RPMI7951 (cell line): ENCODE results near the gene RGS9. TPM values are rescaled to one million over a fixed set of nuclear protein-coding genes. Genes with fewer than 3 reads are reported as not detected.
"Not testable (repeated sequence)": the region's sequence is repeated elsewhere in the genome, so short reads cannot be mapped to it uniquely, and the experiment has no call there.

Experiments
- DNase-seq: peaks from one replicate; pipeline ENCODE4 v3.0.0-alpha.2; 2012; ENCODE audit warnings: low read depth
- total RNA-seq: library from RNA; depleted of rRNA; stranded (reverse); fragments of >200 nt; shearing (Covaris generic); gene quantifications from 2 replicates; pipeline ENCODE4 v1.2.3, GENCODE V29; 2014

RGS9 gene
- total RNA-seq, 1 experiment from 2014 or later: 4.7 TPM

GRCh38 chr17:65156185-65156834 lies 19.1 kb downstream of the RGS9 start:
- DNase-seq: no peak

- DNase-seq: no peak
These were observed 19.8 kb downstream of the RGS9 start for GRCh38 chr17:65156835-65157565.

DNA sequence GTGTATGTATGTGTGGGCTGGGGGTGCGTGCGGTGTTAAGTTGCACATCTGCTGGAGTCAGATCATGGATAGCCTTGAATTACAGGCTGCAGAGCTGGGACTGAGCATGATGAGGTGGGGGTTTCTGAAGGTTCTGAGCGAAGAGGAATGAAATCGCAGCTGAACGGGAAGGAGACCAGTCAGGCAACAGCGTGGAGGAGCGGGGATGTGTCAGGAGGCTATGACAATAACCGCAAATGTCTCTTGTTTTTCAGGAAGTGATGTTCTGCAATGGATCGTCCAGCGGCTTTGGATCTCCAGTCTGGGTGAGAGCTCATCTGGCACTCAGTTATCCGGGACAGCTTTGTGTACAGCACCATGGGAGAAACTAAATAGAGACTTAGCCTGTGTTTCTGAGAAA lies 20.9 kb downstream of the RGS9 start:
- DNase-seq: no peak

DNA sequence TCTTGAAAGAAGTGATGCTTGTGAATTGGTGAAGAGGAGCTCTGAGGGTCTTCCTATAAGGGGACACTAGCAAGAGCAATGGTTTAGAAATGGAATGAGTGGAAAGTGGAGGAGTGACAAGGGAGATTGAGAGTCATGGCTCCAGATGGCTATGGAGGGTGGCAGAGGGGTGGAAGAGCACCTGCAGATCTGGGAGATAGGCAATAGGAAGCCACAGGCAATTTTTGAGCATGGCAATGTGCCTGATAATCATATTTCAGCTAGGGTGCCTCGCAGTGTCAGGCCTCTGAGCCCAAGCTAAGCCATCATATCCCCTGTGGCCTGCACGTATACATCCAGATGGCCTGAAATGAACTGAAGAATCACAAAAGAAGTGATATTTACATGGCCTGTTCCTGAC lies 21.5 kb downstream of the RGS9 start:
- DNase-seq: no peak

- no peak for DNase-seq
These were observed 23.3 kb downstream of the RGS9 start for GRCh38 chr17:65160516-65160915.

DNA sequence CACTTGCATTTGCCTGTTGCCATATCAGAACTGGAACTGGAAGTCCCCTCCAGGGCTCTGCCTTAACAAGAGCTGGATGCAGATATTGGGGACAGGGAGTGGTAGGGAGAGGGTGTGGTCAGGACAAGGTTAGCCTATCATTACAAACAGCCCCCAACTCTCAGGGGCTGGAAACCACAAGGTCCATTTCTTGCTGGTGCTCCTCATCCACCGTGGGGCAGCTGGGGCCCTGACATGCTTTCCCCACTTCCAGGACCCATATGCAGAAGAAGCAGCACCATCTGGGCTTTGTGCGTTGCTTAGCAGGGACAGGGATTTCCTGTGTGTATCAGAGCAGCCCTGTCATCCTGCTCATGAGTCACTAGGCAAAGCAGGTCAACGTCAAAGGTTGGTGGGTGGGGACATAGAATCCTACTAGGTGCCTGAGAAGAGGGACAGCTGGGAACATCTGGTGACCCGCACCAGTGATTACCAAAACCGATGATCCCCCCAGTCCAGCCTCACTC lies 26.9 kb downstream of the RGS9 start:
- DNase-seq: peak; percentile 61

DNA sequence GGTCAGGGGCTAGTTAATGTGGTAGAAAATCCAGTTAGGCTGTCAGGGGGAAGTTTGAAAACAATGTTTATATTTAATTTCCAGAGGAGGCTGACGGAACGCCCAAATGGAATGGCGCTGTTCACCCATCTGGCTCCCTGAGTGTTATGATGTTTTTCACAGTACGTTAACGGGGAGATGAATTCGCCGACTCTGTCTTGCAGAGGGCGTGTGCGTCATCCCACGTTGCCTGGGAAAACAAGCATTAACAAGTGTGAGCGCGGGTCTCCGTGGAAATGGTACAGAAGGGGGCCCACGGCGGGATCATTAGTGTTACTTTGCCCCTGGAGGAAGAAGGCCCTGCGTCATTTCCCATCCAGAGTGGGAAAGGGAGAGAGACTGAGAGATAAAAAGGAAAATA lies 29.6 kb downstream of the RGS9 start:
- no peak for DNase-seq

GRCh38 chr17:65167566-65167965 lies 30.4 kb downstream of the RGS9 start:
- no peak for DNase-seq

GRCh38 chr17:65169691-65170090 lies 32.5 kb downstream of the RGS9 start:
- DNase-seq: no peak

GRCh38 chr17:65170839-65171238 lies 33.7 kb downstream of the RGS9 start:
- no peak for DNase-seq

DNA sequence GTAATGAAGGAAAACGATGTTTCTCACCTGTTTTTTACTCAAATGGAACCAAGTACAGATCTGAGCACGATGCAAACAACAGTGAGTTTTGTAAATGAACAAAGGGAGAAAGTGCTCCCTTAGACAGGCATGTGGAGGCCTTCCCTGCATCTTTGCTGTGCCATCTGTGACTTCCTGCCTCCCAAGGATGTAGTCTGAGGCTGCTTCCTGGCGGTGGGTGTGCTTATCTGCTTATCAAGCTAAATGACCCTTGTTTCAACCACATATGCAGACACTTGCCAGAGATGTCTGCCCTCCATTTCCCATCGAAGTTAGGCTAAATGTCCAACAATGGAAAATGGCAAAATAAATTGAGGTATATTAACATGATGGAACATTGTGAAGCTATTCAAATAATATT lies 34.6 kb downstream of the RGS9 start:
- DNase-seq: no peak

DNA sequence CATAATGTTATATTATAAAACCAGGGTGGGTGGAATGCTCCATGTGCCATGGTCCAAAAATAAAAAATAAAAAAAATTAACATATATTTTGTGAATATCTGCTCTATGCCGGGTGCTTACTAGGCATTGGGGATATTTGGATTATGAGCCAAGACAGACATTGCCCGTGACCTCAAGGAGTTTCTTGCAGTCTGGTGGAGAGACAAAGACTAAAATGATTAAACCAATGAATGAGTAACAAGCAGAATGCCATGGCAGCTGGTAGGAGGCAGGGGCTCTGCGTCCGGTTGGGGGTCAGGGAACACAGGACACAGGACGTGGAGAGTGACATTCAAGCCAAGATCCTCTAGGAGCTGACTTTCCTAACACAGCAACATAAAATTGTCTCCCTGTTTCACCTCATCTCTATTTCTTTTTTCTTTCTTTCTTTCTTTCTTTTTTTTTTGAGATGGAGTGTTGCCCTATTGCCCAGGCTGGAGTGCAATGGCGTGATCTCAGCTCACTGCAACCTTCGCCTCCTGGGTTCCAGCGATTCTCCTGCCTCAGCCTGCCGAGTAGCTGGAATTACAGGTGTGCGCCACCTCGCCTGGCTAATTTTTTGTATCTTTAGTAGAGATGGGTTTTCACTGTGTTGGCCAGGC lies 35.4 kb downstream of the RGS9 start:
- no peak for DNase-seq

DNA sequence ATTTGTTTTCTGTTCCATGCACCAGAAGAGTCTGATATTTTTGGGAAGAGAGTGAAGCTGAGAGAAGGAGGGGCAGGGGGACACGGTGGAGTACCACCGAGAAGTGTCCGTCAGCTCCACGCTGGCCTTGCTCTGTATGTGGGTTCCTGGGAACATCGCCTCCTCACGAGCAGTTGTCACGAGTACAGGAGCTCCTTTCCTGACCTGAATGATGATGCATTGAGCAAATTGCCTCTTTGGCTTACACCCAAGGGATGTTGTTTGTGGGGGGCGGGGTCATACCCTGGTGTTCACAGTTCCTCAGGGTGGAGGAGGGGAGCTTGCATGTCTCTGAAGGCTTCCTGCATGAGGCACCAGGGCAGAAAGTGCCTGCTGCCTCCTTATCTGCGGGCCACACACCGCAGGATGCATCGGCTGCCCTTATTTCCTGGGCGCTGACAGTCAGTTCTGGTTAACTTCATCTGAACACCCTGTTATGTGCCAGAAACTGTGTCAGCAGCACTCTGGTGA lies 36.2 kb downstream of the RGS9 start:
- peak; percentile 50 for DNase-seq

DNA sequence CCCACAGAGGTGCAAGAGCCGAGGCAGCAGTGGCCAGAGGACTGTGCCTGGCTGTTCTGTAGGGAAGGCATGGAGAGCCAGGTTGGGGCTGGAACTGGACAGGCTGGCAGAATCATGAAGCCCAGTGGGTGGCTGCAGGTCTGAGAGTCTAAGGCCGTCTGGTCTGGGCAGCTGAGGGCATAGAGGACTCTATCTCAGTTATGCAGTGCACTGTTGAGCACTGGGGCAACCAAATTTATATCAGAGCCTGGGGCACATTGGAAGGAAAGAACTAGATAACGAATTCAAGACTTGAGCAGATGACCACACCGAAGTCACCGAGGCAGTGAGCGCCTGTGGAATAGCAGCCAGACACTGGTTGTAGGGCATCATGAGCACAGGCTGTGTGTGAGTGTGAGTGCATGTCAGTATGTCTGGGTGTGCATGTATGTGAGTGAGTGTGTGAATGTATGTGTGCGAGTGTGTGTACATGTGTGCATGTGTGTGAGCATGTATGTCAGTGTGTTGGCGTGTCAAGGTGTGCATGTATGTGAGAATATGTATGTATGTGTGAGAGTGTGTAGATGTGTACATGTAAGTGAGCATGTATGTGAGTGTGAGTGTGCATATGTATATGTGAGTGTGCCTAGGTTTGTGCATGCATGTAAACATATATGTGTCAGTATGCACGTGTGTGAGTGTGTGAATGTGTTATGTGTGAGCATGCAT lies 37.0 kb downstream of the RGS9 start:
- no peak for DNase-seq

- no peak for DNase-seq
These were observed 37.8 kb downstream of the RGS9 start for GRCh38 chr17:65174974-65175373.

- no peak for DNase-seq
These were observed 38.8 kb downstream of the RGS9 start for GRCh38 chr17:65175952-65176351.

DNA sequence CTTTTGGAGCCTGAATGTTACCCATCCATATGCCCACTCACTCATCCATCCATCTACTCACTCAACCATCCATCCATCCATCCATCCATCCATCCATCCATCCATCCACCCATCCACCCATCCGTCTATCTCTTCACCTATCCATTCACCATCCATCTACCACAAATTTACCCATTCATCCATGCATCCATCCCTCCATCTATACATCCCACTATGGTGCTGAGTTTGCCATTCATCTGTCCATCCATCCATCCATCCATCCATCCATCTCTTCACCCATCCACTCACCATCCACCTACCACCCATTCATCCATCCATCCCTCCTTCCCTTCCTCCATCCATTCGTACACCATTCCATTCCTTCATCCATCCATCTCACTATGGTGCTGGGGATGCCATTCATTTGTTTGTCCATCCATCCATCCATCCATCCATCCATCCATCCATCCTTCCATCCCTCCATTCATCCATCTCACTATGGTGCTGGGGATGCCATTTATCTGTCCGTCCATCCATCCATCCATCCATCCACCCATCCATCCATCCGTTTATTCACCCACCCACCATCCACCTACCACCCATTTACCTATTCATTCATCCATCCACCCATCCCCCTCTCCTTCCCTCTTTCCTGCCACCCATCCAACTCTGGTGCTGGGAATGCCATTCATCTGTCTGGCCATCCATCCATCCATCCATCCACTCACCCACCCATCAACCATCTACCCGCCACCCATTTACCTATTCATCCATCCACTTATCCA lies 39.7 kb downstream of the RGS9 start:
- no peak for DNase-seq

DNA sequence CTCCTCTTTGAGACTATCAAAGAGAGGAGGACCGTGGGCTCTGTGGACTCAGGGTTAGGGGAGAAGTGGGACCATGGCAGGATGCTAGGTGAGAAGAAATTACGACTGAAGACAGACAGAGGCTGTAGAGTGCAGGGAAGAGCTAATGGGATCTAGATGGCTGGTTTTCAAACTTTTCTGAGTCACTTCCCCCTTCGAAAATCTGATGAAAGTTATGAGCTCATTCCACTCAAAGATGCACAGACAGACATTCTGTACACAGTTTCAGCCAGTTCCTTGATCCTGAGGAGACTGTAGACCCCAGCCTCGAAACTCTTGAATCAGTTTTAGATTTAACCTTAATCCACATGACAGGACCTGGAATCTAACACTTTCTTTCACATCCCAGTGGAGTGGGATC lies 40.7 kb downstream of the RGS9 start:
- peak; percentile 44 for DNase-seq

DNA sequence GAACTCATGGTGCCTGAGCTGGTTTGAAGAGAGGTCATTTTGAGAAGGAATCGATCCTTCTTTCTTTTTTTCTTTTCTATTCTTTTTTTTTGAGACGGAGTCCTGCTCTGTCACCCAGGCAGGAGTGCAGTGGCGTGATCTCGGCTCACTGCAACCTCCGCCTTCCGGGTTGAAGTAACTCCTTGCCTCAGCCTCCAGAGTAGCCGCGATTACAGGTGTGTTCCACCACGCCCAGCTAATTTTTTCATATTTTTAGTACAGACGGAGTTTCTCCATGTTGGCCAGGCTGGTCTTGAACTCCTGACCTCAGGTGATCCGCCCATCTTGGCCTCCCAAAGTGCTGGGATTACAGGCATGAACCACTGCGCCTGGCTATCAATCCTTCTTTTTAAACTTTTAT lies 43.1 kb downstream of the RGS9 start:
- DNase-seq: not testable (repeated sequence)

- not testable (repeated sequence) for DNase-seq
These were observed 43.6 kb downstream of the RGS9 start for GRCh38 chr17:65180752-65181236.
